ENCODE data around the gene PCDHA1.

- no peak for TF ChIP-seq EZH2 (IDR thresholded peaks at IDR 0.05)
- TF ChIP-seq RAD21 (IDR thresholded peaks at IDR 0.05; ENCODE audit: low read depth) = no peak
- TF ChIP-seq EGR1 (IDR thresholded peaks at IDR 0.05; ENCODE audit: low read depth) = no peak
- no peak for TF ChIP-seq SP1 (IDR thresholded peaks at IDR 0.05; ENCODE audit: low read depth)
- TF ChIP-seq CTCF (IDR thresholded peaks at IDR 0.05 in 2 of 3, conservative IDR thresholded peaks at IDR 0.05 in 1 of 3; ENCODE audit: borderline replicate concordance in 1 of 3, insufficient read depth in 1 of 3, low read depth in 2 of 3, low read length in 2 of 3) = no peak
- no peak for TF ChIP-seq POLR2A (IDR thresholded peaks at IDR 0.05; ENCODE audit: borderline replicate concordance, extremely low read depth, insufficient read depth, insufficient read length)
- TF ChIP-seq ZNF274 (IDR thresholded peaks at IDR 0.05; ENCODE audit: low read depth, low read length) = no peak
- no peak for TF ChIP-seq POLR2AphosphoS5 (IDR thresholded peaks at IDR 0.05; ENCODE audit: low read depth, low read length)
Observed at GRCh38 chr5:141003031-141003430, 217.1 kb downstream of the PCDHA1 start.

Data from HCT116 (cell line).